A673 (cell line): ENCODE results near the gene ANKRD53. TPM values are rescaled to one million over a fixed set of nuclear protein-coding genes. Genes with fewer than 3 reads are reported as not detected.

Experiments used
- BruUV-seq: library from RNA; stranded (reverse); fragments of 400-500 nt; replicated peaks from 2 replicates; lab custom pipeline; 2021; lab: Mats Ljungman, UMichigan
- CTCF ChIA-PET: fragments of 300-600 bp; sonication (Branson Sonifier 250); formaldehyde crosslinking; loops from one replicate; lab custom pipeline; 2022; ENCODE audit warnings: antibody characterized with exemption; lab: Charles Lee
- POLR2A ChIA-PET: fragments of 300-600 bp; sonication (Branson Sonifier 250); formaldehyde crosslinking; loops from one replicate; lab custom pipeline; 2022; ENCODE audit warnings: antibody characterized with exemption; ENCODE audit not compliant: low non-redundant PET; lab: Charles Lee
- DNase-seq: peaks from one replicate; pipeline ENCODE4 v3.0.0-alpha.2; 2015; ENCODE audit warnings: low spot score
- H3K27ac ChIP-seq: fragments of 200-600 bp; sonication (generic); 2 replicates; pipeline ENCODE4 v1.5.1; 2016; ENCODE audit warnings: mixed run types, low read depth, mild to moderate bottlenecking, mixed read lengths, antibody characterized with exemption, low read length; ENCODE audit not compliant: poor library complexity, severe bottlenecking
- H3K27me3 ChIP-seq: fragments of 200-600 bp; sonication (generic); replicated peaks from 2 replicates; pipeline ENCODE4 v1.6.1; 2017; ENCODE audit warnings: mixed run types, low read depth, mild to moderate bottlenecking, mixed read lengths, antibody characterized with exemption, low read length; ENCODE audit not compliant: insufficient read depth, poor library complexity
- H3K36me3 ChIP-seq: fragments of 200-600 bp; sonication (generic); 2 replicates; pipeline ENCODE4 v1.6.1; 2016; ENCODE audit warnings: mixed run types, mild to moderate bottlenecking, mixed read lengths, antibody characterized with exemption, low read length; ENCODE audit not compliant: insufficient read depth, poor library complexity, severe bottlenecking
- H3K4me1 ChIP-seq: fragments of 200-600 bp; sonication (generic); 2 replicates; pipeline ENCODE4 v1.6.1; 2017; ENCODE audit warnings: mixed run types, mild to moderate bottlenecking, mixed read lengths, antibody characterized with exemption, low read length; ENCODE audit not compliant: insufficient read depth, poor library complexity, severe bottlenecking
- H3K4me3 ChIP-seq: fragments of 200-600 bp; sonication (generic); 2 replicates; pipeline ENCODE4 v1.5.1; 2016; ENCODE audit warnings: low read depth, mixed run types, mild to moderate bottlenecking, mixed read lengths, low read length; ENCODE audit not compliant: poor library complexity, severe bottlenecking
- H3K9me3 ChIP-seq: fragments of 200-600 bp; sonication (generic); 2 replicates; pipeline ENCODE4 v1.6.1; 2016; ENCODE audit warnings: mixed run types, low read depth, mild to moderate bottlenecking, mixed read lengths, antibody characterized with exemption, low read length; ENCODE audit not compliant: poor library complexity, severe bottlenecking
- EZH2 ChIP-seq: fragments of 200-600 bp; sonication (generic); IDR thresholded peaks from 2 replicates; pipeline ENCODE4 v1.6.1; 2017; ENCODE audit warnings: borderline replicate concordance, low read depth, mild to moderate bottlenecking, mixed read lengths, antibody characterized with exemption, low read length; ENCODE audit not compliant: poor library complexity, severe bottlenecking
- intact Hi-C: fragments of 100-400 bp; cut with micrococcal nuclease; formaldehyde crosslinking; loops from one replicate; pipeline ENCODE4 v1.10.0; 2022; ENCODE audit not compliant: unreplicated experiment
- total RNA-seq: library from RNA; stranded (reverse); gene quantifications from 2 replicates; pipeline ENCODE4 v1.2.3, GENCODE V29; 2021
- TF ChIP-seq, protein P1 (sequence below): fragments of 300-800, 200-600 bp; sonication (generic); conservative IDR thresholded peaks from 2 replicates; pipeline ENCODE4 v1.5.1; 2017; ENCODE audit warnings: low read depth, mild to moderate bottlenecking, antibody characterized with exemption, low read length, moderate library complexity, mixed read lengths

Gene ANKRD53
- total RNA-seq, 1 experiment from 2014 or later, result 0.64 TPM

DNA sequence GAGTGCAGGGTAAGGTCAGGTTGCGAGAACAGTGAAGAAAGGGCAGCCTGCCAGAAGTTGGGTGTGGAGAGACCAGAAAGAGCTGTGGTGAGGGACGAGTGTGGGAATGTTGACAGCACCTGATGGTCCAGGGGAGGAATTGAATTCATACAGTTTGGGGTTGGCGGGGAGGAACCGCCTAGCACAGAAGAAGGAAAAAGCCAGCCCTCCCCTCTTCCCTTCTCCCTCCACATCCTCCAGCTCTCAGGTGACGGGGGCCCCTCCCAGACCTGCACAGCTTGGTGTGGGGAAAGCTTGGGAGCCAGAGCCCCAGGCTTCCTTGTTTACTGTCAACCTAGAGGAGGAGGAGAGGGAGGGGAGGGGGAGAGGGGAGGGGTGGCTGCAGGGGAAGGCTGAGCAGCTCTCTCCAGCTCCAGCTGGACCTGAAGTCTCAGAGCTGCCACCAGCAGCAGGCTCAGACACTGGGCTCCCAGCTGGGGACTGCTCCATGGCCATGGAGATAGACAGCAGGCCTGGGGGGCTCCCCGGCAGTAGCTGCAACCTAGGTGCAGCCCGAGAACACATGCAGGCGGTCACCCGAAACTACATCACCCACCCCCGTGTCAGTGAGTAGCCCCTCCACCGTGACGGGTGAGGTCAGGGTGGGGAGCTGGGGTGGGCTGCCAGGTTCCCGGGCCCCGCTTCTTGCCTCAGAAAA is 42.8 kb upstream of the ANKRD53 start, which contains the start of gene ATP6V1B1:
Gene ATP6V1B1 (plus strand): TSS at position 433 of the 697 bp plus-strand sequence. CDS start 55 bp downstream, at position 488.
- DNase-seq, result no peak
- Histone ChIP-seq H3K27ac (no peak within 1 kb of the TSS), H3K4me3 (no peak within 1 kb of the TSS), H3K9me3 (no peaks in the 10 kb centered on the region), H3K36me3 (no peaks in the 10 kb centered on the region), H3K4me1 (no peaks in the 10 kb centered on the region), H3K27me3 (no peaks in the 10 kb centered on the region)
- POLR2A ChIA-PET, result no interaction called here
- intact Hi-C loops, result no loop called here
- no peak for TF ChIP-seq EZH2
- TF ChIP-seq, protein P1, sequence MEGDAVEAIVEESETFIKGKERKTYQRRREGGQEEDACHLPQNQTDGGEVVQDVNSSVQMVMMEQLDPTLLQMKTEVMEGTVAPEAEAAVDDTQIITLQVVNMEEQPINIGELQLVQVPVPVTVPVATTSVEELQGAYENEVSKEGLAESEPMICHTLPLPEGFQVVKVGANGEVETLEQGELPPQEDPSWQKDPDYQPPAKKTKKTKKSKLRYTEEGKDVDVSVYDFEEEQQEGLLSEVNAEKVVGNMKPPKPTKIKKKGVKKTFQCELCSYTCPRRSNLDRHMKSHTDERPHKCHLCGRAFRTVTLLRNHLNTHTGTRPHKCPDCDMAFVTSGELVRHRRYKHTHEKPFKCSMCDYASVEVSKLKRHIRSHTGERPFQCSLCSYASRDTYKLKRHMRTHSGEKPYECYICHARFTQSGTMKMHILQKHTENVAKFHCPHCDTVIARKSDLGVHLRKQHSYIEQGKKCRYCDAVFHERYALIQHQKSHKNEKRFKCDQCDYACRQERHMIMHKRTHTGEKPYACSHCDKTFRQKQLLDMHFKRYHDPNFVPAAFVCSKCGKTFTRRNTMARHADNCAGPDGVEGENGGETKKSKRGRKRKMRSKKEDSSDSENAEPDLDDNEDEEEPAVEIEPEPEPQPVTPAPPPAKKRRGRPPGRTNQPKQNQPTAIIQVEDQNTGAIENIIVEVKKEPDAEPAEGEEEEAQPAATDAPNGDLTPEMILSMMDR, result no peak
- BruUV-seq, result no TSS peak
- CTCF ChIA-PET, result no interaction called here

DNA sequence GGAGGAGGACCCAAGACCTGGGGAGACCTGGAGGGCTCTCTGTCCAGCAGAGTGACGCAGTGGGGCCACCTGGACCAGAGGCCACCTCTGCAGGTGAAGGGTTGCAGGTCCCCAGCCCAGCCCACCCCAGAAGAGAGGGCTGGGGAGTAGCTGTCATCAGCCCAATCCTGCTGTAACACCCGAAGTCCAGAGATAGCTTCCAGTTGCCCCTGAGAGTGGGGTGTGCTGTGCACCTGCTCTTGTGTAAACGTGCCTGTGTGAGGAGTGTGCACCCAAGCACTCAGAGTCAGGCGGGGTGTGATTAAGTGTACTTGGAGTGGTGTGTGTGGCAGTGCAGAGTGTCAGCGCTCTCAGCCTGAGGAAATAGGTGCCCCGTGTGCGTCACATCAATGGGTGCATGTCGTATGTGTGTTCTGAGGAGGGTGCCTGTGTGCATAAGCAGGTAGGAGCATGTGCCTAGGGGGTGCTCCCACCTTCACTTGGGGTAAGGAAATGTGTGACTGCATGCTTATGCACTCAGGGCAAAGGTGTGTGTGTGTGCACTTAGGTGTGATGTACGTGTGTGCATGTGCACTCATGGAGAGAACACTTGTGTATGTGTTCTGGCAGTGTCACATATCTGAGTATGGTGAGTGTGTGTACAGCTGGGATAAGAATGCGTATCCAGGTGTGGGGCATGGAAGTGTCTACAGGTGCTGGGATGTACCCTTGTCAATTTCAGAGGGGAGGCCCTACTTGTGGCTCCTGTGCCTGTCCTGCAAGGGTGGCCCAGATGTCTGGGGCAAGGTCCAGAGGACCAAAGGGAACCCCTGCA is 42.1 kb upstream of the ANKRD53 start:
- H3K4me1 ChIP-seq, result no peaks in the 10 kb centered on the region
- POLR2A ChIA-PET, result no interaction called here
- H3K27me3 ChIP-seq, result no peaks in the 10 kb centered on the region
- H3K4me3 ChIP-seq, result no peak overlapping the region
- H3K27ac ChIP-seq, result no peak overlapping the region
- intact Hi-C loops, result no loop called here
- DNase-seq, result no peak
- no TSS peak for BruUV-seq
- H3K9me3 ChIP-seq, result no peaks in the 10 kb centered on the region
- TF ChIP-seq, protein P1, result no peak
- no peak for TF ChIP-seq EZH2
- no peaks in the 10 kb centered on the region for H3K36me3 ChIP-seq
- CTCF ChIA-PET, result no interaction called here

DNA sequence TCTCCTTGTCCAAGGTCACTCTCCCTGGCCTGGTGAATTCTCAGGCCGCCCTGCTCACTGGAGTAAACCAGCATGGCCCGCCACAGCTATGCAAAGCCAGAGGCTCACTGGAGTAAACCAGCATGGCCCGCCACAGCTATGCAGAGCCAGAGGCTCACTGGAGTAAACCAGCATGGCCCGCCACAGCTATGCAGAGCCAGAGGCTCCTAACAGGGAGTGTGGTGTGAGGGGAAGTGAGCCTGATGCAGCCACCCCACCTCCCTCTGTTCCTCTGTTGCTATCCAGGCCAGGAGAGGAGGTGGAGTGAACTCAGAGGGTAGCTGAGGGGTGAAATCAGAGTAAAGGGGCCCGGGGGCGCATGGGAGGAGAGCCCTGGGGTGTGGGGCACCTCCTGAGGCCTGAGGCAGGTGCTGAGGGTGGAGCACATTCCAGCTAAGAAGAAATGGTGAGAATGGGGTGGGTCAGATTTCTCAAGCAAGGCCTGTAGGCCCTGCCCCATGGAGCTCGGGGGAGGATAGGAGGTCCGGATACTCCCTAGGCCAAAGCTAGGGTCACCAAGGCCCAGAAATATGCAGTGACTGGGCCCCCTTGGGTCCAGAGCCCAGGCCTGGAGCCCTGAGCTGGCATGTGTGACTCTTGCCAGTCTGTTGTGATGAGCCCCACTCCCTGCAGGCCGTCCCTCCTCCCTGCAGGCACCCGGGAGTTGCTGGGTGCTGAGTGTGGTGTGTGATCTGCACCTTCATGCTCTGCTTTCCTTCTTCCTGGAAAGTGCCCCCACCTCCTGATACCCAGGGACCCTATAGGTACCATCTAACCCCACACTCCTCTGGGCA is 41.2 kb upstream of the ANKRD53 start:
- H3K4me3 ChIP-seq, result no peak overlapping the region
- no peaks in the 10 kb centered on the region for H3K9me3 ChIP-seq
- no peaks in the 10 kb centered on the region for H3K4me1 ChIP-seq
- TF ChIP-seq, protein P1, result no peak
- TF ChIP-seq EZH2, result no peak
- no peaks in the 10 kb centered on the region for H3K27me3 ChIP-seq
- H3K27ac ChIP-seq, result no peak overlapping the region
- no TSS peak for BruUV-seq
- ChIA-PET CTCF (interaction anchor here (0.6 kb wide), 2 partner anchors 11 to 813 kb away, joined by 3 to 6 read pairs; no protein-coding TSS in a partner anchor), POLR2A (no interaction called here)
- DNase-seq, result no peak
- intact Hi-C loops, result no loop called here
- no peaks in the 10 kb centered on the region for H3K36me3 ChIP-seq
